Nucleus accumbens (tissue), 56 donors: ENCODE measurements around the gene CATSPERE.
"Not testable (repeated sequence)": the region's sequence is repeated elsewhere in the genome, so short reads cannot be mapped to it uniquely, and the experiment has no call there.

ENCODE experiments used
- DNase-seq, 56 donors: peaks; one replicate each; lab custom pipeline; 2025; lab: John Stamatoyannopoulos, UW

CATSPERE gene

DNA sequence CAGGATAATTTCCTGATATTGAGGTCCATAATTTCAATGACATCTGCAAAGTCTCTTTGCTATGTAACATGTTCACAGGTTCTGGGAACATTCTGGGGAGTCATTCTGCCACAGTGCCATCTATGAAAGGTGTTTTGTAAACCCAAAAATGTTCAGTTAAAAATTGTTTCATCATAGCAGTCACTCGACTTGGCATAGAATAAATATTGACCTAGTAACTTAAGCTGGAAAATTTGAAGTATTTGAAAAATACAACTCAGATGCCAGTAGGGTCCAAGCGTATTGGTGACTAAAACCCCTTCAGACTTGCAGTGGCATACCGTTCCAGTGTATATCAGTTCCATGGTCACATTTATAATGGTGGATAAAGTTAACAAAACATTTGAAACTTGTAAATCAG is 198.6 kb downstream of the CATSPERE start:
- no peak for DNase-seq

- DNase-seq, result no peak
These were observed 199.5 kb downstream of the CATSPERE start for GRCh38 chr1:244660595-244660994.

DNA sequence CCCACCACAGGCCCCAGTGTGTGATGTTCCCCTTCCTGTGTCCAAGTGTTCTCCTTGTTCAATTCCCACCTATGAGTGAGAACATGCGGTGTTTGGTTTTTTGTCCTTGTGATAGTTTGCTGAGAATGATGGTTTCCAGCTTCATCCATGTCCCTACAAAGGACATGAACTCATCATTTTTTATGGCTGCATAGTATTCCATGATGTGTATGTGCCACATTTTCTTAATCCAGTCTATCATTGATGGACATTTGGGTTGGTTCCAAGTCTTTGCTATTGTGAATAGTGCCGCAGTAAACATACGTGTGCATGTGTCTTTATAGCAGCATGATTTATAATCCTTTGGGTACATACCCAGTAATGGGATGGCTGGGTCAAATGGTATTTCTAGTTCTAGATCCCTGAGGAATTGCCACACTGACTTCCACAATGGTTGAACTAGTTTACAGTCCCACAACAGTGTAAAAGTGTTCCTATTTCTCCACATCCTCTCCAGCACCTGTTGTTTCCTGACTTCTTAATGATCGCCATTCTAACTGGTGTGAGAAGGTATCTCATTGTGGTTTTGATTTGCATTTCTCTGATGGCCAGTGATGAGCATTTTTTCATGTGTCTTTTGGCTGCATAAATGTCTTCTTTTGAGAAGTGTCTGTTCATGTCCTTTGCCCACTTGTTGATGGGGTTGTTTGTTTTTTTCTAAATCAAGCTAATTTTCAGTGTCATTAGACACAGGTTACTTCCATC is 200.7 kb downstream of the CATSPERE start:
- not testable (repeated sequence) for DNase-seq

- DNase-seq, result no peak
These were observed 201.5 kb downstream of the CATSPERE start for GRCh38 chr1:244662599-244662998.

- DNase-seq, result no peak
These were observed 203.3 kb downstream of the CATSPERE start for GRCh38 chr1:244664353-244664752.

DNA sequence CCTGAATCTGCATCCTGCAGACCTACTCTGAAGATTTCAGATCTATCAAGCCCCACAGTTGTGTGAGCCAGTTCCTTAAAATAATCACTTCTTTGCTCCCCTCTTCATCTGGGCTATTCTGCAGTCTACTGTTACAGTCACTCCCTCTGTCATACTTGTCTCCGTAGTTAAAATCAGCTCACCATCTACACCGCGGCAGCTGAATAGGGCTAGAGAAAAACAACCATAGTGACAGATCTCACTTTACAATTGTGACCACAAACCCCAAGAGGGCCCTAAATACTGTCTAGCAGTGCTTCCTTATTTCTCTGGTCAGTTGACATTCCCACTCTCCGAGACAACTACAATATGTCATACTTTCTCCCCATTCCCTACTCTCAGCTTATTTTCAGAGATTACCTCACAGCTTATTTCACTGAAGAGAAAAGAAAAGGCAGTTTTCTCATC is 204.7 kb downstream of the CATSPERE start:
- DNase-seq, result no peak

DNA sequence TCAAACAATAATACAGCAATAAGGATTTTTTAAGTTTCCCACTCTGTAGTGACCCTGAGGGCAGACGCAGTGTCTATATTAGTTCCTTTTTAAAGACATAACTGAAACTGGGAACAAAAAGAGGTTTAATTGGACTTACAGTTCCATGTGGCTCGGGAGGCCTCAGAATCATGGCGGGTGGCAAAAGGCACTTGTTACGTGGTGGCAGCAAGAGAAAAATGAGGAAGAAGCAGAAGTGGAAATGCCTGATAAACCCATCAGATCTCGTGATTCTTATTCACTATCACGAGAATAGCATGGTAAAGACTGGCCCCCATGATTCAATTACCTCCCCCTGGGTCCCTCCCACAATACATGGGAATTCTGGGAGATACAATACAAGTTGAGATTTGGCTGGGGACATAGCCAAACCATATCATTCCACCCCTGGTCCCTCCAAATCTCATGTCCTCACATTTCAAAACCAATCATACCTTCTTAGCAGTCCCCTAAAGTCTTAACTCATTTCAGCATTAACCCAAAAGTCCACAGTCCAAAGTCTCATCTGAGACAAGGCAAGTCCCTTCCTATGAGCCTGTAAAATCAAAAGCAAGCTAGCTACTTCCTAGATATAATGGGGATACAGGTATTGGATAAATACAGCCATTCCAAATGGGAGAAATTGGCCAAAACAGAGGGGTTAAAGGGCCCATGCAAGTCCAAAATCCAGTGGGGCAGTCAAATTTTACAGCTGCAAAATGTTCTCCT is 205.8 kb downstream of the CATSPERE start:
- not testable (repeated sequence) for DNase-seq

DNA sequence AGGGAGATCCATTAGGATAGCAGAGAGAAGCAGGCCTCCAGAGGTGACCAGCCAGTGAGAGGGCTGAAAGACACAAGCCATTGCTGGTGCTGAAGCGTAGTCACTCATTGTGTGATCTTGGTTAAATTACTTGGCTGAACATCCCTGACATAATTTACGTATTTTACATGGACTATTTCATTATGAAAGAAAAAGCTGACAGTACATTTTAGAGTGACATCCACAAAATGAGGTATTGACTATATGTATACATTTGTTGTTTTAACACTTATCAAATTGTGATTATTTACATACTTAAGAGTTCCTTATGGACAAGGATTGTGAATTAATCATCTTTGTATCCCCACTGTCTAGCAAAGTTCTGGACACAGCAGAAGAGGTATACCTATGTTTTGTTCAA is 206.7 kb downstream of the CATSPERE start:
- no peak for DNase-seq

DNA sequence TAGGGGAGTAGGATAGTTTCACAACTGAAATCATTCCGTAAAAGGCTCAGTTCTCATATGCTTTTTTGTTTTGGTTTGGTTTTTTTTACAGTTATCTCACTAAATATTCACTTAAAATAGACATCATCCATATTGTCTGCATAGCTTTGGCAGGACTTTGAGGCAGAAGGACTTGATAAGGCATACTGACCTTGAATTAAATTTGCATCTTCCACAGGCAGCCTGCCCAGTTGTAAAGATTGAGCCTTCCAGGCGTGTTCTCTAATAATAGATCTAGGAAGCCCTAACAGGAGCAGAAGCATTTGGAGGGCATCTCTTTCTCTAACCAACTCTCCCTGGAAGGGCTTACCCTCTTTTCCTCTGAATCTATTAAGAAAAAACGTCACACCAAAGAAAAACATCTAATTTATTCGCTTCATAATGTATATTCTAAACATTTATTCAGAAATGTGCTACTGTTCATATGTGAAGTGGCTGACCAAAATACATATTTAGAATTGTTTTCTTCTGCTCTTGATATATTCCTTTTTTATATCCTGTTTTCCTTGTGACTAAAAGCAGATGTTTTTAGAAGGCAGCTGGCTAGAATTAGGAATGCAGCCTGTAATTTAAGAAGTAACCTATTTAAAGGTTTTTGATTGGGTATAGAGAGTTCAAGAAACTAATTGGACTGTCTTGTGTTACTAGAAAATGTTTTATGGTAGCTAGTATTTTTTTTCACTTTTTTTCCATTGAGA is 212.0 kb downstream of the CATSPERE start:
- no peak for DNase-seq

DNA sequence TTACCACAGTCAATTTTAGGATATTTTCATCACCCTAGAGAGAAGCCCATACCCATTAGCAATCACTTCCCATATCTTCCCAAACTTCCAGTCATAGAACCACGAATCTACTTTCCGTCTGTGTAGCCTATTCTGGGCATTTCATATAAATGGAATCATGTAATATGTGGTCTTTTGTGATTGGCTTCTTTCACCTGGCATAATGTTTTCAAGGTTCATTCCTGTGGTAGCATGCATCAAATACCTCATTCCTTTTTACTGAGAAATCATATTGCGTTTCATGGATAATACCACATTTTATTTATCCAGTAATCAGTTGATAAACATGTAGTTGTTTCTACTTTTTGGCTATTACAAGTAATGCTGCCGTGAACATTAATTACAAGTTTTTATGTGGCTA is 213.4 kb downstream of the CATSPERE start:
- no peak for DNase-seq

GRCh38 chr1:244675167-244675566 is 214.1 kb downstream of the CATSPERE start:
- DNase-seq, result no peak

- no peak for DNase-seq
These were observed 217.6 kb downstream of the CATSPERE start for GRCh38 chr1:244678697-244679096.

DNA sequence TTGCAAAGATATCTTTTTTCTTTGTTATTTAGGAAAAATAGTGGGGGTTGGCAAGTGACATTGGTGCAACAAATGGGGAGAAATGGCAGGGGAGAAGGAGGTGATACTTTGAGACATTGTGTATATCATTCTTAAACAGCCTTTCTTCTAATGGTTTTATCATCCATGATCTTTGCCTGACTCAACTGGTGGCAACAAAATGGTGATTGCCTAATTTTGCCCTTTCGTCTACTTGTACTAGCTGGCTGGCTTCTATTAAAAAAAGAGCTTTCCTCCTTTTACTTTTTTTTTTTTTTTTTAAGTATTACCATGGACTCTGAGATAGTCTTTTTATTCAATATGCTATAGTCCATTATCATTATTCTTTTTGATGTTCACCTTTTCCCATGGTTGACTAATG is 219.6 kb downstream of the CATSPERE start:
- DNase-seq, result no peak

DNA sequence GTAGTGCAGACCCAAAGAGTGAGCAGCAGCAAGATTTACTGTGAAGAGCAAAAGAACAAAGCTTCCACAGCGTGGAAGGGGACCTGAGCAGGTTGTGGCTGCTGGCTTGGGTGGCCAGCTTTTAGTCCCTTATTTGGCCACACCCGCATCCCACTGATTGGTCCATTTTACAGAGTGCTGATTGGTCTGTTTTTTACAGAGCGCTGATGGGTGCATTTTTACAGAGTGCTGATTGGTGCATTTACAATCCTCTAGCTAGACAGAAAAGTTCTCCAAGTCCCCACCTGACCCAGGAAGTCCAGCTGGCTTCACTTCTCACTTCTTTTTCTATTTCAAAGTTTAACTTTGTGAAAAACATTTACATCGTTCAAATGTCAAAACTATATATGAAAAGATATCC is 221.0 kb downstream of the CATSPERE start:
- DNase-seq, result not testable (repeated sequence)
